Thyroid gland (tissue), 4 donors: ENCODE measurements around the gene TREH. TPM values are rescaled to one million over a fixed set of nuclear protein-coding genes. Genes with fewer than 3 reads are reported as not detected.
"Not testable (repeated sequence)": the region's sequence is repeated elsewhere in the genome, so short reads cannot be mapped to it uniquely, and the experiment has no call there.

Source experiments
- DNase-seq, 2 donors: peaks; one replicate each; pipeline ENCODE4 v3.0.0-alpha.2; 2019
- H3K27ac ChIP-seq, 3 donors: fragments of 200-600 bp; sonication (generic); 1 replicate in 2 of 3; 2 replicates in 1 of 3; pipeline ENCODE4 v1.5.1; 2016 to 2019; ENCODE audit warnings: mild to moderate bottlenecking in 1 of 3, moderate library complexity in 1 of 3
- H3K27me3 ChIP-seq: fragments of 200-600 bp; sonication (generic); one replicate; pipeline ENCODE4 v1.5.1; 2019
- H3K36me3 ChIP-seq, 2 donors: fragments of 200-600 bp; sonication (generic); one replicate each; pipeline ENCODE4 v1.5.1; 2016 to 2019
- H3K4me1 ChIP-seq, 2 donors: fragments of 200-600 bp; sonication (generic); one replicate each; pipeline ENCODE4 v1.5.1; 2017 to 2019
- H3K4me3 ChIP-seq, 3 donors: fragments of 200-600 bp; sonication (generic); replicated peaks in 1 of 3; 1 replicate in 2 of 3; 2 replicates in 1 of 3; pipeline ENCODE4 v1.5.1; 2016; ENCODE audit warnings: mild to moderate bottlenecking in 1 of 3
- H3K9me3 ChIP-seq: fragments of 200-600 bp; sonication (generic); one replicate; pipeline ENCODE4 v1.5.1; 2017
- POLR2A ChIP-seq, 2 donors: fragments of 450-650 bp; IDR thresholded peaks; one replicate each; pipeline ENCODE4 v1.6.1; 2017; ENCODE audit warnings: antibody characterized with exemption in 2 of 2, mild to moderate bottlenecking in 2 of 2, moderate library complexity in 1 of 2
- WGBS, 2 donors: methylation state at CpG; one replicate each; pipeline ENCODE4 v1.1.5; 2017; 5-methylcytosine and 5-hydroxymethylcytosine counted together
- intact Hi-C: fragments of 100-400 bp; cut with DNase I; formaldehyde crosslinking; loops from one replicate; pipeline ENCODE4 v1.15.1; 2023
- total RNA-seq, 4 donors: library from RNA; depleted of rRNA; stranded (reverse); fragments of >200 nt; gene quantifications; one replicate each; pipeline ENCODE4 v1.2.3, GENCODE V29; 2016
- TF ChIP-seq, protein P1 (sequence below), 6 experiments: fragments of 200-600 bp in 3 of 6; fragments of 450-650 bp in 3 of 6; sonication (generic) in 3 of 6; IDR thresholded peaks; one replicate each; pipeline ENCODE4 v1.5.1; 2016 to 2019; ENCODE audit warnings: antibody characterized with exemption in 6 of 6, mild to moderate bottlenecking in 2 of 6, inconsistent platforms in 1 of 6, moderate library complexity in 1 of 6

Gene TREH
- total RNA-seq, 4 donors from 2014 or later = not detected

DNA sequence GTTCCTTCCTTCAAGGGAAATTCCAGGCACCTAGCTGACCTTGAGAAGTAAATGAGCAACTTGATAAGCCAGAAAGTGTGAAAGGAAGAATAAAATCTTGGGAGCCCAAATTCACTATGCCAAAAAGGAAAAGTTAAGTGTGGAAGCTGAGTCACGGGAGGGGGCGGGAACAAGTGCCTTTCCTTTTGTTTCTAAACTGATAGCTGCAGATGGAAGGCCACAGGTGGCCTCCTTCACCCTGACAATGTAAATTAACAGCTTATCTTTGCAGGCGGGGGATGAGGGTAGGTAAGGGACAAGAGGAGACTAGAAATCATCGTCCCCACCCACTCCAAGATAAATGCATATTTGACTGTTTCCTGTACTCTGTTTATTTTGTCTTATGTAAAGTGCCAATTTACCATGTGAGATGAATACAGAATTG is 36.4 kb upstream of the TREH start:
- WGBS, 2 donors = 65 to 71% methylated on average over 4 of the region's 4 CpGs
- no peak for TF ChIP-seq POLR2A (IDR thresholded peaks at IDR 0.05)
- TF ChIP-seq, protein P1, sequence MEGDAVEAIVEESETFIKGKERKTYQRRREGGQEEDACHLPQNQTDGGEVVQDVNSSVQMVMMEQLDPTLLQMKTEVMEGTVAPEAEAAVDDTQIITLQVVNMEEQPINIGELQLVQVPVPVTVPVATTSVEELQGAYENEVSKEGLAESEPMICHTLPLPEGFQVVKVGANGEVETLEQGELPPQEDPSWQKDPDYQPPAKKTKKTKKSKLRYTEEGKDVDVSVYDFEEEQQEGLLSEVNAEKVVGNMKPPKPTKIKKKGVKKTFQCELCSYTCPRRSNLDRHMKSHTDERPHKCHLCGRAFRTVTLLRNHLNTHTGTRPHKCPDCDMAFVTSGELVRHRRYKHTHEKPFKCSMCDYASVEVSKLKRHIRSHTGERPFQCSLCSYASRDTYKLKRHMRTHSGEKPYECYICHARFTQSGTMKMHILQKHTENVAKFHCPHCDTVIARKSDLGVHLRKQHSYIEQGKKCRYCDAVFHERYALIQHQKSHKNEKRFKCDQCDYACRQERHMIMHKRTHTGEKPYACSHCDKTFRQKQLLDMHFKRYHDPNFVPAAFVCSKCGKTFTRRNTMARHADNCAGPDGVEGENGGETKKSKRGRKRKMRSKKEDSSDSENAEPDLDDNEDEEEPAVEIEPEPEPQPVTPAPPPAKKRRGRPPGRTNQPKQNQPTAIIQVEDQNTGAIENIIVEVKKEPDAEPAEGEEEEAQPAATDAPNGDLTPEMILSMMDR (IDR thresholded peaks at IDR 0.05) = no peak
- no peaks in the 10 kb centered on the region for H3K36me3 ChIP-seq
- no peaks in the 10 kb centered on the region for H3K27me3 ChIP-seq
- intact Hi-C loops = no loop called here
- H3K4me1 ChIP-seq = peaks cover 13 to 16% of the 10 kb centered on the region in 2 donors
- H3K4me3 ChIP-seq = no peak overlapping the region
- no peaks in the 10 kb centered on the region for H3K9me3 ChIP-seq
- peak; percentile 29 to 36 for DNase-seq
- H3K27ac ChIP-seq = peak overlapping the region; percentile 78 to 81 (median 78)

DNA sequence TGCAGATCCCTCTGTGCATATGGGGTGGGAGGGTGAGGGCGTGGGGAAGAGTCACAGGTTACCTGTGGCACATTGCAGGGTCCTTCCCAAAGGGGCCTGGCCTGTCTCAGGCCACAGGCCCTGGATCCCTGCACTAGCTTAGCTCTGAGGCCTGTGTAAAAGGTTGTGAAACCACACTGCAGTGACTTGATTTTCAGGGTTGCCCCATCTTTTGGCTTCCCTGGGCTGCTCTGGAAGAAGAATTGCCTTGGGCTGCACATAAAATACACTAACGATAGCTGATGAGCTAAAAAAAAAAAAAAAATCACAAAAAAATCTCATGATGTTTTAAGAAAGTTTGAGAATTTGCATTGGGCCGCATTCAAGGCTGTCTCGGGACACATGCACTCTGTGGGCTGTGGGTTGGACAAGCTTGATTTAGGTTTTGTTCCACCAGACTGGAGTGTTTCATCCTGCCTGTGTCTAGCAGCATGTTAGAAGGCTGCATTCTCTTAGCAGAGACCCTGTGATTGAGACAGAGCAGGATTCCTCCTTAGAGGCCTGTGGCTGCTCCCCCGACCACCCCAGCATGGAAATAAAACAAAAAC is 35.9 kb upstream of the TREH start:
- WGBS, 2 donors = 54 to 64% methylated on average over 5 of the region's 5 CpGs
- DNase-seq = peak; percentile 21 to 42
- H3K9me3 ChIP-seq = no peaks in the 10 kb centered on the region
- peaks cover 13 to 16% of the 10 kb centered on the region in 2 donors for H3K4me1 ChIP-seq
- H3K27ac ChIP-seq = peak overlapping the region; percentile 78 to 81 (median 78)
- no peaks in the 10 kb centered on the region for H3K27me3 ChIP-seq
- TF ChIP-seq, protein P1 (IDR thresholded peaks at IDR 0.05) = no peak
- TF ChIP-seq POLR2A (IDR thresholded peaks at IDR 0.05) = no peak
- no peaks in the 10 kb centered on the region for H3K36me3 ChIP-seq
- H3K4me3 ChIP-seq = no peak overlapping the region
- intact Hi-C loops = no loop called here

DNA sequence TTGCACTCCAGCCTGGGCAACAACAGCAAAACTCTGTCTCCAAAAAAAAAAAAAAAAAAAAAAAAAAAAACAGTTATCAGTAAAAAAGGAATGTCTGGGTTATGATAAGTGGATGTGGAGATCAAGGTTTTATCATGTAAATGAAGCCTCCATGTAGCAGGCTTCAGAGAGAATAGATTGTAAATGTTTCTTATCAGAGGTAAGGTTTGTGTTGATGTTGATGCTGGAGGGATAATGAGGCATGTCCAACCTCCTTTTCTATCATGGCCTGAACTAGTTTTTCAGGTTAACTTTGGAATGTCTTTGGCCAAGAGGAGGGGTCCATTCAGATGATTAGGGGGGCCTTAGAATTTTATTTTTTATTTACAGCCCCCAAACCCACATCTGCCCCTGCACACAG is 35.4 kb upstream of the TREH start:
- H3K36me3 ChIP-seq = no peaks in the 10 kb centered on the region
- TF ChIP-seq, protein P1 (IDR thresholded peaks at IDR 0.05) = no peak
- H3K4me1 ChIP-seq = peaks cover 13 to 16% of the 10 kb centered on the region in 2 donors
- H3K4me3 ChIP-seq = no peak overlapping the region
- no peaks in the 10 kb centered on the region for H3K9me3 ChIP-seq
- intact Hi-C loops = no loop called here
- H3K27ac ChIP-seq = peak overlapping the region; percentile 78 to 81 (median 78)
- H3K27me3 ChIP-seq = no peaks in the 10 kb centered on the region
- DNase-seq = no peak

DNA sequence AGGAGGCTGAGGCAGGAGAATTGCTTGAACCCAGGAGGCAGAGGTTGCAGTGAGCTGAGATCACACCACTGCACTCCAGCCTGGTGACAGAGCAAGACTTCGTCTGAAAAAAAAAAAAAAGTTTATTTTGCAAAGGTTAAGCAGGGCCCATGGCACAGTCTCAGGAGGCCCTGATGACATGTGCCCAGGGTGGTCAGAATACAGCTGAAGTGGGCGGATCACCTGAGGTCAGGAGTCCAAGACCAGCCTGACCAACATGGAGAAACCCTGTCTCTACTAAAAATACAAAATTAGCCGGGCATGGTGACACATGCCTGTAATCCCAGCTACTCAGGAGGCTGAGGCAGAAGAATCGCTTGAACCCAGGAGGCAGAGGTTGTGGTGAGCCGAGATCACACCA is 35.0 kb upstream of the TREH start:
- H3K27ac ChIP-seq = peak overlapping the region; percentile 10 to 78 (median 11)
- 67 to 74% methylated on average over 5 of the region's 5 CpGs for WGBS, 2 donors
- DNase-seq = peak; percentile 40 to 42

DNA sequence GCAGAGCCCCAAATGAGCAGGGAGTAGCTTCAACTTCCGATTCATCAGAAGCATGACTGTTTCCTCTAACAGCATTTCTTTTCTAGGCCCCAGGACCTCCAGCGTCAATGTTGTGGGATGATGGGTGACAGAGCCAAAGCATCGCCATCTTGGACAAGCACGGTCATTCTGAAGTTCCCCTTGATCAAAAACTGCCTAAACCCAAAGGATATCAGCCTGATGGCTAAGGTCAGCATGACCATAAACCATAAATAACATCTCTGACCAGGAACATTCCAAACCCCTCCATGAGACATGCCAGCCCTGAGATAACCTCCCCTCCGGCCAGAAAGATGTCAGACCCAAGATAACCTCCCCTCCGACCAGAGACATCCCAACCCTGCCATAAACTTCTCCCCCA is 28.8 kb upstream of the TREH start:
- intact Hi-C loops = no loop called here
- no peak for DNase-seq
- no peak overlapping the region for H3K4me3 ChIP-seq
- no peaks in the 10 kb centered on the region for H3K27me3 ChIP-seq
- WGBS, 2 donors = 80 to 91% methylated on average over 6 of the region's 6 CpGs
- H3K36me3 ChIP-seq = no peaks in the 10 kb centered on the region
- H3K27ac ChIP-seq = no peak overlapping the region
- H3K4me1 ChIP-seq = no peaks in the 10 kb centered on the region
- no peaks in the 10 kb centered on the region for H3K9me3 ChIP-seq
- TF ChIP-seq POLR2A (IDR thresholded peaks at IDR 0.05) = no peak
- TF ChIP-seq, protein P1 (IDR thresholded peaks at IDR 0.05) = no peak

More for the DNA sequence above, 35.0 kb upstream of the TREH start:
- H3K36me3 ChIP-seq, intact Hi-C loops, H3K27me3 ChIP-seq, H3K9me3 ChIP-seq, H3K4me3 ChIP-seq: not testable (repeated sequence)
- peaks cover 13 to 16% of the 10 kb centered on the region in 2 donors for H3K4me1 ChIP-seq

DNA sequence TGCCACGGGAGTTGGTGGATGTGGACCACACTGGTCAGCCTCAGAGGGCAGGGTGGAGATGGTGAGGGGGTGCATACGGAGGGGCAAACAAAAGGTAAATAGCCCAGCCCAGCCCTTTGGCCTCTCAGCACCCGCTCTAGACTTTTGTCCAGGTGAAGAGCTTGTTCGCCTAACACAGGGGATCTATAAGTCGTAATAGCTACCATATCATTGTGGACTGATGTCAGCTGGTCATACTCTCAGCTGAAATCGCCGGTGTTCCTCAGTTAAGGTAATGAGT is 27.0 kb upstream of the TREH start:
- no peak for TF ChIP-seq POLR2A (IDR thresholded peaks at IDR 0.05)
- TF ChIP-seq, protein P1 (IDR thresholded peaks at IDR 0.05) = no peak
- WGBS, 2 donors = 92 to 95% methylated on average over 7 of the region's 7 CpGs
- H3K4me3 ChIP-seq = no peak overlapping the region
- no peaks in the 10 kb centered on the region for H3K4me1 ChIP-seq
- H3K9me3 ChIP-seq = no peaks in the 10 kb centered on the region
- H3K27ac ChIP-seq = no peak overlapping the region
- intact Hi-C loops = no loop called here
- H3K36me3 ChIP-seq = no peaks in the 10 kb centered on the region
- no peaks in the 10 kb centered on the region for H3K27me3 ChIP-seq
- DNase-seq = no peak
